Stimulated activated CD4-positive, alpha-beta T cell treated with anti-CD3 and anti-CD28 coated beads, Interleukin-1b, Interleukin-23, amount 100 ng/mL, for 4 hours (primary cell): ENCODE measurements around the gene AKIP1.
"Not testable (repeated sequence)": the region's sequence is repeated elsewhere in the genome, so short reads cannot be mapped to it uniquely, and the experiment has no call there.

ENCODE experiments used
- DNase-seq, 2 donors: peaks; one replicate each; pipeline ENCODE4 v3.0.0-alpha.2; 2020; ENCODE audit warnings: low read depth in 2 of 2

AKIP1 gene, protein sequence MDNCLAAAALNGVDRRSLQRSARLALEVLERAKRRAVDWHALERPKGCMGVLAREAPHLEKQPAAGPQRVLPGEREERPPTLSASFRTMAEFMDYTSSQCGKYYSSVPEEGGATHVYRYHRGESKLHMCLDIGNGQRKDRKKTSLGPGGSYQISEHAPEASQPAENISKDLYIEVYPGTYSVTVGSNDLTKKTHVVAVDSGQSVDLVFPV

DNA sequence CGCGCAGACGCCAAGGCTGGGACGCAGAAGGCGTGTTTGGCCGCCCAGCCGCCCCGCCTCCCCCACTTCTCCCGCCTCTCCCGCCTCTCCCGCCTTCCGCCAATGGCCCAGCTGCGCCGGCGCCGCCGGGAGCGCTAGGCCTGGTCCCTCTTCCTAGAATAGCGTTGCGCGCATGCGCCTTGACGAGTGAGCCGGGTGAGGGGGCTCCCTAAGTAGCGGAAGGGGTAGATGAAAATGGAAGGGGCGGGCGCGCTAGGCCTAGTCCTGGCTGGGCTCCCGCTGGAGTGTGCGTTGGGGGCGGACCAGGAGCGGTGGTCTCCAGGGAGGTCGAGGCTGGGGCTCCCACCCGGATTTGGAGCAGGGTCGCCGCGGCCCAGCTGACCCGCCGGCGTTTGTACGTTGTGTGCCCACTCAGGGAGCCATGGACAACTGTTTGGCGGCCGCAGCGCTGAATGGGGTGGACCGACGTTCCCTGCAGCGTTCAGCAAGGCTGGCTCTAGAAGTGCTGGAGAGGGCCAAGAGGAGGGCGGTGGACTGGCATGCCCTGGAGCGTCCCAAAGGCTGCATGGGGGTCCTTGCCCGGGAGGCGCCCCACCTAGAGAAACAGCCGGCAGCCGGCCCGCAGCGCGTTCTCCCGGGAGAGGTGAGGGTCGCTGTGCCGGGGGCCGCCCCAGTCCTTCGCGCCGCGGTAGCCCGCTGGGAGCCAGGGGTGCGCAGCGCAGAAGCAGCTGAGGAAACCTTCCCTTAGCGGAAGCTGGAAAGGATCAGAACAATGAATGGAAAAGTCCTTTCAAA is at the start of gene AKIP1:
AKIP1 (plus strand) TSS at position 161 of the 795 bp plus-strand sequence; CDS start at position 422, 261 bp downstream.
- peak; percentile 65 to 80 for DNase-seq

DNA sequence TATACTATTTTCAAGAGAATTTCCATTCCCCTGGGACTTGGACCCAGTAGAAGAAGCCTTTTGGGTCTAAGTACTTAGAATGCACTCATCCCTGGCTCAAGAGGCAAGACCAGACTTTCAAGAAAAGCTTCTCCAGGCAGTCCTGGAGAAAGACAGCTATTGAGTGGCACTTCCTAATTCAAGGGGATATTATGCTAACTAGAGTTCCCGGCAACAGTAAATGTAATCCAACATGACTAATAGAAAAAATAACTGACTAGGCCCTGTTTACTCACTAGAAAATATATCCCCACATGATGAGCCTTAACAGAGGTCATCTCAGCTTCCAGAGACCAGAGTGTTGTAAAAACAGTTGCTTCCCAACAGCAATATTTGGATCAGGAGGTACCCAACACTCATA is 47.2 kb upstream of the AKIP1 start:
- no peak for DNase-seq

DNA sequence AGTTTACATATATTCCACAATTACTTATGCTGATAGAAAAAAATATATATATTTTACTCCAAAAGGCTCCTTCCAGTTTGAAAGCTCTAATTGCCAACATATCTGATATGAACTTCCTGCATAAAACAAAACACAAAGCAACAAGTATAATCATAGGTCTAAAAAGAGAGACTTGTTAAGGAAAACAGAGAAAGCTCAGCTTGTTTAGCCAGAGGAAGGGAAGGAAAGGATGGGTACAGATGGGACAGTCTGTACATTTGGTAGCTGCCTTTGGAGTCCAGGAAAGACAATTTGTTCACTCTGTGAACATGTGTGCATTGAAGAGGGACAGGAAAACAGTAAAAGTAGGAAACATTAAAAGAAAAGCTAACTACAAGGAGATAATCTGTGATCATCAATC is 45.7 kb upstream of the AKIP1 start:
- DNase-seq: no peak

DNA sequence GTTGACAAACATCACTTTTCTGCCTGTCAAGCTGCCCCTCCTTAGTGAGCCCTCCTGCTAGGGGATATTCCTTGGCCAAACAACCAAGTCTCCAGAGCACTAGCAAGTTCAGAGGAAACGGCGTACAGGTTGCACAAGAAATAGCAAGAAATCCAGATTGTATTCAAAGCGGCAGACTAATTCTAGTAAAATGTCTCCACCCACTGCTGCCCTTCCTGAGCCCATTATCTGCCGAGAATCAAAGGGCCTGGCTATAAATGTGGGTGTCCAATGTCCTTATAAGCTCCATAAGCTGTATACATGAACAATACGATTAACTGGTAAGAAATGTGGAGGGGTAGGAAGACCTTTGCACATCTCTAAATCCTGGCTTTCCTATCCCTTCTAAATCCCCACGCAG is 44.0 kb upstream of the AKIP1 start:
- DNase-seq: no peak

DNA sequence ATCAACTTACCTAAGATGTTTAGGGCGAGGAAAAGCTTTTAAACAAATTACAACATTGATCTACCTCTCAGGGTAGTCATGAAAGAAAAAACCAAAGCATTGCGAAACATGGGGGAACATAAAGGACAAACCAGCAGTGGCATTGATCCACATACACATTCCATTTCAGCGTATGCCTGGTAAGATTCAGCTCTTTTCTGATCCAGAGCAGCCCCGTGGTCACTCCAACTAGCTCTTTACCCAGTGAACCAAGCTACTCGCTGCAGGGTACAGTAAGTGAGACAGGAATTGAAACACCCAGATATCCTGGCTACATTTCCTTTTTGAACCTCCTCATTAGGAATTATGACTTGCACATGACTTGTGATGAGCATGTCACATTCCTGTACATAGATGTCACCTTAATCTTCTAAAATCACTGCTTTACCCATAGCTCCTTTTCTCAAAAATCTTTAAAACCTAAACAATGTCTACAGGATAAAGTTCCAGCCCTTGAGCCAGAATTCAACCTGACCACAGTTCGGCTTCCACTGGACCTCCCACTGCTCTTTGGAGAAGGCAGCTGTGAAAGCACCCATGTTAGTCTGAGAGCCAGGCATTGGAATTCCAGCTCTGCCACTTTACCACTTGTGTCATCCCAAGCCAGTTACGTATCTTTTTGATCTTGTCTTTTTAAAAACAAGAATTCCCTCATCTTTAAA is 42.9 kb upstream of the AKIP1 start:
- DNase-seq: no peak

DNA sequence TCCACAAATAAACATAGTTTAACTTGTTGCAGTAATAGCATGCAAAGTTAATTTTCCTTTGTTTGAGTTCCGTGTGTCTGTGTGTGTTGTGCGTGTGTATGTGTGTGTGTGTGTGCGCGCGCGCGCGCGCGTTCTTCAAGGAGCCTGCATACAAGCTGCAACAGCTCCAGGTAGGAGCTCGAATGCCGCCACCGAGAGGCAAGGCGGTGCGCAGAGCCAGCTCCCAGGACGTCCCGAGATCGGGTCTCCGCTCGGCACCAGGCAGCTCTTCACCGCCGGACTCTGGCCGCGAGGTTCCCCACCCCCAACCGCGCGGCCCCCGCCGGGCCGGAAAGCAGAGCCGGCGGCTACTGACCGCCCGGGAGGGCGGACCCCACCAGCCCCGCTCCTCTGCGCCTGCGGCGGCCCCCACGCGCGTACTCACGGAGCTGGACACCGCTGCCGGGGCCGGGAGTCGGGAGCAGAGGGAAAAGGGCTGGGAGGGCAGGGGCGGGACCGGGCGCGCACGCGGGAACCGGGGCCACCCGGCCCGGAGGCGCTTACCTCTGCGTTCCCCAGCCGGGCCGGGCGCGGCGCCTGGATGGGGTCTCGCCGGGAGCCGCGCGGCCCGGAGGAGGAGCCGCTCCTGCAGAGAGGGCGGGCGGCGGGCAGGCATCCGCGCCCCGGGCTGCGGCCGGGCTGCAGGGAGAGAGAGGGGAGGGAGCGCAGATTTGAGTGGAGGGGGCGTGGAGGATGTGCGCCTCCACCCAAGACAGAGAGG is 40.4 kb upstream of the AKIP1 start:
- DNase-seq: no peak

DNA sequence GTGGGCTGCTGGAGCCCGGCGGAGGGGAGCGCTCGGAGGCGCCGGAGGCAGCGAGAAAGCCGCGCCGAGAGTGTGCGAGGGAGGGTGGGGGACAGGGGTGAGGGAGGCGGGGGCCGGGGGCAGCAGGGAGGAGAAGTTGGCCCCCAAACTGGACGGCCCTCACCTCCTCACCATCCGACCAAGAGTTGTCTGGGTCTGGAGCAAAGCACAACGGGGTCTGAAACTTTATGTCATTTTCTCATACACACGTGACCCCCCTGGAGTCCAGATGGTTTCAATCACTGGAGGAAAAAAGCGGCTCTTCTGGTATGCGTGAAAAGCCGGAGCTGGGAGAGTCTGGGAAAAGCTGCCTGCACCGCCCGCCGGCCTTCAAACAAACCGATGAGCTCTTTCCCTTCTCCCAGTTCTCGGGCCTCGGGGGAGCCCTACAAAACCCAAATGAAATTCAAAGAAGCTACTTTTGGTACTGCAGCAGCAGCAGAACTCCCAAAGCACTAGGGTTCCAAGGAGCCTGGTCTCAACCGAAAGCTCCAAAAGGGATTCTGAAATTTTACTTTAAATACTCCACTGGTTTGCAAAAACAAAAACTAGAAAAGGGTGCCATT is 39.7 kb upstream of the AKIP1 start:
- DNase-seq: no peak

DNA sequence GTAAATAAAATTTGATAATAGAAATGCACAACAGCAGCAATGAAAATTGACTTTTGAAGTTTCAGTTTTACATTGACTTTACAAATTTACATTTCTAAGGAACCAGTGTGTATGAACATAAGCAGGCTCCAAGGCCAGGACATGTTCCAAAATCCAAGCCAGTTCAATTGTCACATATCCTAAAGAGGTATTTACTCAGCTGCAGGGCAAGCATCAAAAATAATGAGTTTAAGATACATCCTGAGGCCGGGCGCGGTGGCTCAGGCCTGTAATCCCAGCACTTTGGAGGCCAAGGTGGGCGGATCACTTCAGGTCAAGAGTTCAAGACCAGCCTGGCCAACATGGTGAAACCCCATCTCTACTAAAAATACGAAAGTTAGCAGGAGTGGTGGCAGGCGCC is 39.0 kb upstream of the AKIP1 start:
- no peak for DNase-seq

DNA sequence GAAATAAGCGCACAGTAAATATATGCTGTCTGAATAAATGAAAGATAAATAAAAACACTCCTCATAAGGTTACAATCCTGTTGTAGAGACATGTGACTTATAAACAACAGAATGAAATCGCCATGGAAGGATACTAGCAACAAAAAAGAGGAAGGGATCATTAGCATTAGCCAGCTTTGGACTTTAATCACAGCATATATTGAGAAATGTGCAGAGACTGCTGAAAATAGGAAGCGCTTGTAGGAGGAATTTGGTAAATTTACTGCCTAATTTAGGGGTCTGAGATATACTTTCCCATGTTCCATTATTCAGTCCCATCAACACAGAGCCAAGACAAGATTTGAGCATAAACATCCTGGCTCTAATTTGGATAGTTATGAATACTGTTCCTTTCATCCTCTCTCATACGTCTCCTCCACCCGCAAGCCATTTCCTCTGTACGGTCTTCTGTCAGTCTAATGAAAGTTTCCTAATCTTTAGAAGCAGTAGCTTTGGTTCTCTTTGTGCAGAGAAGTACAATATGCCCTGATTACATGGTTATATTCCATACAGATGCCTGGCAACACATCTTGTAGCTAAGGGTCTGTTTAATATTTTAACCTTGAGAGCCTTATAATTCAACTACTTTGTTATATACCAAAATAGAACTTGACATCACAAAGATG is 37.1 kb upstream of the AKIP1 start:
- no peak for DNase-seq

DNA sequence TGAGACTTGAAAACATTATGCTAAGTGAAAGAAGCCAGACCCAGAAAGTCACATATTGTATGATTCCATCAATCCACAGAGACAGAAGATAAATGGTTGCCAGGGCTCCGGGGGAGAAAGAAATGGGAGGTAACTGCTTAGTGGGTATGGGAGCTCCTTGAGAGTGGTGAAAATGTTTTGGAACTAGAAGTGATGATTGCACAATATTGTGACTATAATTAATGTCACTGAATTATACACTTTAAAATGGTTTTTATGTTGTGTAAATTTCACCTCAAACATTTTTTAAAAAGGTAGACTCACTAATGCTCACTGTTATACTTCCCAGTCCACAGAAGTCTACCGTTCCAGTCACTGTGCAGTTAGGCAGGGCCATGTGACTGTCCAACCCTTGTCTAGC is 32.2 kb upstream of the AKIP1 start:
- no peak for DNase-seq

DNA sequence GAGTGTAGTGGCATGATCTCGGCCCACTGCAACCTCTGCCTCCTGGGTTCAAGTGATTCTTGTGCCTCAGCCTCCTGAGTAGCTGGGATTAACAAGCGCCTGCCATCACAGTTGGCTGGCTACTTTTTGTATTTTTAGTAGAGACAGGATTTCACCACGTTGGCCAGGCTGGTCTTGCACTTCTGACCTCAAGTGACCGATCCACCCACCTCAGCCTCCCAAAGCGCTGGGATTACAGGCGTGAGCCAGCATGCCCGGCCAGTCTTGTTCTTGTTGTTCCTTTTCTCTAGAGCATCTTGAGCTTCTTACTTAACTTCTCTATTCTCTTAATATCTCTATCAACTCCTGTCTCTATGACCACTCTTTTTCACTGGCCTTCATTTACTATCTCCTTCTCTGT is 29.4 kb upstream of the AKIP1 start:
- DNase-seq: not testable (repeated sequence)

DNA sequence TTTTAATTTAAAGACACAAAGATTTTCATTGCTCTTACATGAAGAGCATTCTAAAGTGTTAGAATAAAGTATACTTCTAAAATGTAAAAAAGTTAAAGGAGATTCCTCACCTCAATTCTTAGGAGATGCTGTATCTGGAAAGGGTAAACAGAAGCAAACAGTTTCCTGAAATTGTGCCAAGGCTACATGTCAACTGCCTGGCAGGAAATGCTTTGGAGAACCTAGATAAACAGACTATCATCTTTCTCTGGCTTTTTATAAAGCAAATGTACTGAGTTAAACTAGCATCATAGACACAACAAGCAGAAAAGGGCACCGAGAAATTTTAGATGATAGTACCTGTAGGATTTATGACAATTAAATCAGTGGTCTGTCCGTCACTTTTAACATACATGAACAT is 24.7 kb upstream of the AKIP1 start:
- no peak for DNase-seq

DNA sequence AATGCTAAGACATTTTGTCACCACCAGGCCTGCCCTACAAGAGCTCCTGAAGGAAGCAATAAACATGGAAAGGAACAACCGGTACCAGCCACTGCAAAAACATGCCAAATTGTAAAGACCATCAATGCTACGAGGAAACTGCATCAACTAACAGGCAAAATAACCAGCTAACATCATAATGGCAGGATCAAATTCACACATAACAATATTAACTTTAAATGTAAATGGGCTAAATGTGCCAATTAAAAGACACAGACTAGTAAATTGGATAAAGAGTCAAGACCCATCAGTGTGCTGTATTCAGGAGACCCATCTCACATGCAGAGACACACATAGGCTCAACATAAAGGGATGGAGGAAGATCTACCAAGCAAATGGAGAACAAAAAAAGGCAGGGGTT is 19.8 kb upstream of the AKIP1 start:
- DNase-seq: not testable (repeated sequence)

DNA sequence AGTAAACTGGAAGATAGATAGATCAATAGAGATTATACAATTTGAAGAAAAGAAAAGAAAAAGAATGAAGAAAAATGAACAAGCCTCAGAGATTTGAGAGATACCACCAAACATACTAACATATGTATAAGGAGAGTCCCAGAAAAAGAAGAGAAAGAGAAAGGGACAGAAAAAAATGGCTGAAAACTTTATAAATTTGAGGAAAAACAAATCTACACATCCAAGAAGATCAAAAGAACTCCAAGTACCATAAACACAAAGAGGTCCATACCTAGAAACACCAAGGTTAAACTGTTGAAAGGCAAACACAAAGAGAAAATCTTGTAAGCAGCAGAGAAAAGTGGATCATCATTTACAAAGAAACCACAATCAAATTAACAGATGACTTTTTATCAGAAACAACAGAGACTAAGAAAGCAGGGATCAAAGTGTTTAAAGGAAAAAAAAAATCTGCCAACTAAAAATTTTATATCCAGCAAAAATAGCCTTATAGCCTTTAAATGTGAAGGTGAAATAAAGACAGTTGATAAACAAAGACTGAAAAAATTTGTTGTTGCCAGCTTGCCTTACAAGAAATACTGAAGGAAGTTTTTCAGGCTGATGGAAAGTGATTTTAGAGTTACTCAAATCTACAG is 11.8 kb upstream of the AKIP1 start:
- no peak for DNase-seq

DNA sequence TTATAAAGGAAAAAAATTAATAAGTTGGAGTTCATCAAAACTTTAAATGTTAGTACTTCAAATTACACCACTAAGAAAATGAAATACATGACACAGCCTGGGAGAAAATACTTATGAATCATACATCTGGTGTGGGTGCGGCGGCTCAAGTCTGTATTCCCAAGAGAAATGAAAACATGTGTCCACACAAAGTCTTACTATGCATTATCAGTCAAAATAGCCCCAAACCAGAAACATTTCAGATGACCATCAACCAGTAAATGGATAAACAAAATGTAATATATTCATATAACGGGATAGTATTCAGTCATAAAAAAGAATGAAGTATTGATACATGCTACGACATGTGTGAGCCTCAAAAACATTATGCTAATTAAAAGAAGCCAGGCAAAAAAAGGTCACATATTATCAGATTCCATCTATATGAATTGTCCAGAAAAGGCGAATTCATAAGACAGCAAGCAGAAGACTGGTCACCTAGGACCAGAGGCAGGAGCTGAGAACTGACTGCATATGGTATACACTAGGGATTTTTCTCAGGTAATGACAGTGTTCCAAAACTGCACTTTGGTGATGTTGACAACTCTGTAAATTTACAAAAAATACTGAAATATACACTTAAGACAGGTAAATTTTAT is 5.3 kb upstream of the AKIP1 start:
- no peak for DNase-seq

DNA sequence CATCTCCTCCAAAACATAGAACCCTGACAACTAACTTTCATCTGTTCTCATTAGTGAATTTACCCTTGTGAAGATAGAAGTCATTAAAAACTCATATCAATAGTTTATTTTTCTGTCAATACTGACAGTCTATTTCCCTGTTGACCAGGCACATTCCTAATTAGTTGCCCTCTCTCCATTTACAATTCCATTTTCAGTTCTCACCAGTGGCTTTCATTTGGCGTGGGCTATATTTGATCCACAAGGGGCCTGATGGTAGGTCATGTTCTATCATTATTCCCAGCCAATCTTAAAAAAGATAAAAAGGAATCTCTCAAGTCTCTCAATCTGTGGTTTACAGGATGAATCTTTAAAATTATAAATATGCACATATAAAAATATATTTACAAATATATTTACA is 3.9 kb upstream of the AKIP1 start:
- no peak for DNase-seq

DNA sequence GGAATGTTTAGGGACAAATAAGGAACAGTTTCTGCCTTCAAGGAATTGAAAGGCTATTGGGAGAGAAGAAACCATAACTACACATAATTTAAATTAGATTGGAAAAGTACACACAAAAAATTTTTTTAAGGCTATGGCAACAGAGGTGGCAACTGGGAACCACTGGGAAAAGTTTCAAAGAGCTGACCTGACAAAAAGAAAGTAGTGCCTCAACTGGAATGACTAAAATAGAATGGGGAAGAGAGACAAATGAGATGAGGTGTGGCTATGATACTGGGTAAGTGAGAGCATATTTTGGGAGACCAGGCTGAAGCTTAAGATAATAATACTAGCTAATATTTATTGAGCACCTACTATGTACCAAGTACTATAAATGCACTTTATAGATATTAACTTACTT is 2.9 kb upstream of the AKIP1 start:
- no peak for DNase-seq

DNA sequence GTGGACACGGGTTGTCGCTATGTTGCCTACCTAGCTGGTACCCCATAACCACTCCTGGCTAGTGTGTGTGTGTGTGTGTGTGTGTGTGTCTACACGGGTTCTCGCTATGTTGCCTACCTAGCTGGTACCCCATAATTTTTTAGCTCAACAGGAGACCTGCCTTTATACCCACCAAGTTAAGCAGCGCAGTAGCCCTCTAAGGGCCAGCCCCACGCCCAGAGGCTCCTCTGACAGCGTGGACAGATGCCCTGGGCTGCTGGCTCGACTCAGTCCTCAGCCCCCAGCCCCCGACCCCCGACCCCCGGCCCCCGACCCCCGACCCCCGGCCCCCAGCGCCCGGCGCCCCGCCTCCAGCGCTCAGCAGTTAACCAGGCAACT is 351 bp upstream of the AKIP1 start:
- no peak for DNase-seq

DNA sequence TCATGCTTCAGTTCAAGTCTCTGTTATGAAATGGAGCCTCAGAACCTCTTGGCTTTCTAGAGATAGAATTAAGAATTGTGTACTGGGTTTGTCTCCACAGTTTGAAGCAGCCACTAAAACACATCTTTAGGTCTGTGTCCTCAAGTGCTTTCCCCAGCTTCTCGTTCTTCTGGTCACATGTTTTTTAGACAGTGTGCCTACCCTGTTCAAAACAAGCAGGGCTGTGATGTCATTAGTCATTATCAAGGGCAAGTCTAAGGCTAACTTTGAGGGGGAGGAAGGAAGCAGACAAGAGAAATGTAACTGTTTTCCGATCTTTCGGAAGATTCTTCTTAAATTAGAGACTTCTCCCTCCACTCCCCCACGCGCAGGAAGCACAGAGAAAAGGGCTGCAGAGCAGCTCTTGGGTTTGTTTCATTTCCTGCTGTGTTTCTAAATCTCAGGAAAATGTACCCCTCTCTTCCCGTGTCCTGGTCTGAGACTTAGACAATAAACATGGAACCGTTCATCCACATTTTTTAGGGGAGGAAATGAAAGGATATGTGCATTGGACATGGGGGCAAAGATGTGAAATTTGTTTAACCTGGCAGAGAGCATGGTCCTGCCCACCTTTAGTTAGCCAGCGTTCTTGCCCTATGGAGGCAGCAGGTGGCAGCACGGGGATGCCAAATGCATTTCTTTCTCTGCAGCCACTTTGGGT is 3.1 kb downstream of the AKIP1 start:
- DNase-seq: peak; percentile 31 to 34

DNA sequence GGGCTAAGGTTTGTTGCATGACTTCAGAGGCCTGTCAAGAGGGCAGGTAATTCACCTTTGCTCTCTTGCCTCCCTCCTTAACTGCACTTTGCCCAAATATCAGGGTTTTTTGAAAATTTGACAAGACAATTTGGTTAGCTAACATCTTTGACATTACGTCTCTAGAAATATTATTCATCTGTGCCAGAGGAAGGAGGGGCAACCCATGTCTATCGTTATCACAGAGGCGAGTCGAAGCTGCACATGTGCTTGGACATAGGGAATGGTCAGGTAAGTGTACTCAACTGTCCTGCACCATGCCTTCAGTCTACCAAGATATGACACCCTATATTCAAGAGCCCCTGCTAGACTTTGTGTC is 3.7 kb downstream of the AKIP1 start:
- DNase-seq: no peak
